A549 (cell line): ENCODE results near the gene PITPNB. TPM values are rescaled to one million over a fixed set of nuclear protein-coding genes. Genes with fewer than 3 reads are reported as not detected.

Source experiments
- ATAC-seq, 2 experiments: fragments of 200-7000 bp in 1 of 2; fragments of >200 bp in 1 of 2; cut with Nextera tagmentation in 1 of 2; cut with Tn5 transposase in 1 of 2; 3 replicates each; pipeline versions ENCODE4 v1.8.0 to v1.9.1; 2018 to 2020; ENCODE audit warnings: mild to moderate bottlenecking in 1 of 2, moderate library complexity in 1 of 2
- CTCF ChIA-PET: fragments of 300-600 bp; sonication (Branson Sonifier 250); formaldehyde crosslinking; extraction: SDS; loops from one replicate; lab custom pipeline; 2021; ENCODE audit warnings: antibody characterized with exemption, inconsistent platforms; lab: Yijun Ruan, JAX
- POLR2A ChIA-PET: fragments of 350-600 bp; formaldehyde crosslinking; extraction: SDS; loops from one replicate; lab custom pipeline; 2021; ENCODE audit warnings: antibody characterized with exemption, inconsistent platforms; lab: Yijun Ruan, JAX
- DNase-seq, 2 experiments: peaks; one replicate each; pipeline versions ENCODE4 v3.0.0 to v3.0.0-alpha.2; 2011 to 2016; ENCODE audit warnings: low read depth in 1 of 2, low spot score in 1 of 2
- FAIRE-seq: peaks from 2 replicates; lab custom pipeline; 2011; peaks lifted over from hg19 to GRCh38; lab: Jason Lieb, UNC
- H3K27ac ChIP-seq, 2 experiments: fragments of >200 bp; sonication (Bioruptor Twin); formaldehyde crosslinking; 3 replicates each; pipeline ENCODE4 v1.5.1; 2016 to 2017
- H3K4me1 ChIP-seq: fragments of >200 bp; sonication (Bioruptor Twin); formaldehyde crosslinking; 3 replicates; pipeline ENCODE4 v1.6.1; 2016
- H3K4me2 ChIP-seq: fragments of >200 bp; sonication (Bioruptor Twin); formaldehyde crosslinking; 3 replicates; pipeline ENCODE4 v1.6.1; 2016
- H3K4me3 ChIP-seq: fragments of >200 bp; sonication (Bioruptor Twin); formaldehyde crosslinking; 3 replicates; pipeline ENCODE4 v1.5.1; 2016
- H3K9me3 ChIP-seq: fragments of >200 bp; sonication (Bioruptor Twin); formaldehyde crosslinking; 3 replicates; pipeline ENCODE4 v1.6.1; 2016
- CBX8 ChIP-seq: fragments of 200-600 bp; sonication (generic); IDR thresholded peaks from 2 replicates; pipeline ENCODE4 v1.6.1; 2016
- CEBPB ChIP-seq, 2 experiments: fragments of >200 bp in 1 of 2; sonication (Bioruptor Twin) in 1 of 2; formaldehyde crosslinking in 1 of 2; IDR thresholded peaks; 2 replicates each; pipeline ENCODE4 v1.6.1; 2012 to 2016
- E2F6 ChIP-seq: IDR thresholded peaks from 2 replicates; pipeline ENCODE4 v1.6.1; 2012; ENCODE audit warnings: low read depth, borderline replicate concordance
- EHMT2 ChIP-seq: fragments of 200-600 bp; sonication (generic); IDR thresholded peaks from 2 replicates; pipeline ENCODE4 v1.6.1; 2016; ENCODE audit warnings: antibody characterized with exemption, low read depth, mild to moderate bottlenecking, moderate library complexity
- FOSL2 ChIP-seq, 2 experiments: fragments of 450-650 bp in 1 of 2; fragments of >200 bp in 1 of 2; sonication (Bioruptor Twin) in 1 of 2; formaldehyde crosslinking; IDR thresholded peaks; 2 replicates each; pipeline versions ENCODE4 v1.5.0 to v1.6.1; 2016 to 2020; ENCODE audit warnings: mild to moderate bottlenecking in 1 of 2, moderate library complexity in 1 of 2
- FOXS1 ChIP-seq: fragments of 250-450 bp; sonication (Bioruptor Pico); IDR thresholded peaks from 2 replicates; pipeline ENCODE4 v1.5.0; 2020; ENCODE audit warnings: mild to moderate bottlenecking, moderate library complexity
- GATA3 ChIP-seq: IDR thresholded peaks from 2 replicates; pipeline ENCODE4 v1.6.1; 2012; ENCODE audit warnings: borderline replicate concordance
- HDAC2 ChIP-seq: fragments of 200-600 bp; sonication (generic); IDR thresholded peaks from 2 replicates; pipeline ENCODE4 v1.6.1; 2016
- HEYL ChIP-seq: fragments of 250-450 bp; sonication (Bioruptor Pico); IDR thresholded peaks from 2 replicates; pipeline ENCODE4 v1.8.0; 2021; ENCODE audit warnings: mild to moderate bottlenecking, moderate library complexity
- HOXA7 ChIP-seq: fragments of 250-450 bp; sonication (Bioruptor Pico); IDR thresholded peaks from 2 replicates; pipeline ENCODE4 v1.5.0; 2020; ENCODE audit warnings: mild to moderate bottlenecking, moderate library complexity
- HOXB5 ChIP-seq: fragments of 250-450 bp; sonication (Bioruptor Pico); IDR thresholded peaks from 2 replicates; pipeline ENCODE4 v1.5.0; 2020; ENCODE audit warnings: mild to moderate bottlenecking, moderate library complexity
- JUN ChIP-seq, 2 experiments: fragments of >200 bp; sonication (Bioruptor Twin); formaldehyde crosslinking; IDR thresholded peaks; 2 replicates in 1 of 2; 3 replicates in 1 of 2; pipeline ENCODE4 v1.6.1; 2016 to 2017
- JUNB ChIP-seq: fragments of >200 bp; sonication (Bioruptor Twin); formaldehyde crosslinking; IDR thresholded peaks from 2 replicates; pipeline ENCODE4 v1.6.1; 2016
- KDM1A ChIP-seq: fragments of 200-600 bp; sonication (generic); IDR thresholded peaks from 2 replicates; pipeline ENCODE4 v1.6.1; 2016; ENCODE audit warnings: low read depth, mild to moderate bottlenecking
- KDM5A ChIP-seq: fragments of 200-600 bp; sonication (generic); IDR thresholded peaks from 2 replicates; pipeline ENCODE4 v1.6.1; 2016; ENCODE audit warnings: antibody characterized with exemption, mild to moderate bottlenecking
- MAZ ChIP-seq: fragments of 150-350 bp; IDR thresholded peaks from 2 replicates; pipeline ENCODE4 v1.6.1; 2014; ENCODE audit warnings: antibody characterized with exemption, low read depth, low read length, borderline replicate concordance
- MYC ChIP-seq: IDR thresholded peaks from 2 replicates; pipeline ENCODE4 v1.6.1; 2012; ENCODE audit warnings: mild to moderate bottlenecking, inconsistent platforms, low read length, improper control_type of control experiment, borderline replicate concordance
- NFE2L2 ChIP-seq: fragments of 150-350 bp; conservative IDR thresholded peaks from 2 replicates; pipeline ENCODE4 v1.6.1; 2014; ENCODE audit warnings: low read length
- NR3C1 ChIP-seq: fragments of >200 bp; sonication (Bioruptor Twin); formaldehyde crosslinking; IDR thresholded peaks from 3 replicates; pipeline ENCODE4 v1.6.1; 2017
- RAD21 ChIP-seq, 2 experiments: fragments of >200 bp in 1 of 2; sonication (Bioruptor Twin) in 1 of 2; formaldehyde crosslinking in 1 of 2; IDR thresholded peaks in 1 of 2; conservative IDR thresholded peaks in 1 of 2; 2 replicates in 1 of 2; 3 replicates in 1 of 2; pipeline ENCODE4 v1.6.1; 2012 to 2018; ENCODE audit warnings: inconsistent platforms in 1 of 2
- RARB ChIP-seq: fragments of 250-450 bp; sonication (Bioruptor Pico); IDR thresholded peaks from 2 replicates; pipeline ENCODE4 v1.8.0; 2021; ENCODE audit warnings: mild to moderate bottlenecking, moderate library complexity
- REST ChIP-seq: fragments of 200-600 bp; sonication (generic); IDR thresholded peaks from 2 replicates; pipeline ENCODE4 v1.6.1; 2016; ENCODE audit warnings: antibody characterized with exemption, mild to moderate bottlenecking, moderate library complexity
- RFX5 ChIP-seq: fragments of 450-650 bp; IDR thresholded peaks from 2 replicates; pipeline ENCODE4 v1.7.1; 2014; ENCODE audit warnings: antibody characterized with exemption, mild to moderate bottlenecking, moderate library complexity
- TP53 ChIP-seq: fragments of 250-450 bp; sonication (Bioruptor Pico); IDR thresholded peaks from 2 replicates; pipeline ENCODE4 v1.5.0; 2021; ENCODE audit warnings: mild to moderate bottlenecking, moderate library complexity
- ZC3H11A ChIP-seq: fragments of 450-650 bp; IDR thresholded peaks from 2 replicates; pipeline ENCODE4 v1.6.1; 2014; ENCODE audit warnings: antibody characterized with exemption, mild to moderate bottlenecking
- ZFP36 ChIP-seq: fragments of 450-650 bp; IDR thresholded peaks from 2 replicates; pipeline ENCODE4 v1.6.1; 2014; ENCODE audit warnings: borderline replicate concordance; ENCODE audit not compliant: partially characterized antibody
- WGBS: methylation state at CpG from one replicate; pipeline ENCODE4 v1.1.6; 2017; ENCODE audit errors: missing lambda C conversion rate; 5-methylcytosine and 5-hydroxymethylcytosine counted together
- polyA plus RNA-seq, 4 experiments: library from polyadenylated mRNA; depleted of rRNA in 3 of 4; stranded (reverse); fragments of >200 nt; fragmentation: RNase III in 1 of 4; extraction: RNeasy Plus Mini Kit Qiagen cat#74134 plus additional on column Dnase treatment in 1 of 4; gene quantifications; 2 replicates in 3 of 4; 3 replicates in 1 of 4; pipeline ENCODE4 v1.2.3, GENCODE V29; 2011 to 2017
- TF ChIP-seq, protein P1 (sequence below): fragments of 450-650 bp; IDR thresholded peaks from 2 replicates; pipeline ENCODE4 v1.6.1; 2014; ENCODE audit warnings: antibody characterized with exemption
- TF ChIP-seq, protein P2 (sequence below): fragments of 250-450 bp; sonication (Bioruptor Pico); IDR thresholded peaks from 2 replicates; pipeline ENCODE4 v1.5.0; 2020; ENCODE audit warnings: low read depth, mild to moderate bottlenecking, moderate library complexity
- TF ChIP-seq, protein P3 (sequence below): fragments of >200 bp; sonication (Bioruptor Twin); formaldehyde crosslinking; IDR thresholded peaks from 3 replicates; pipeline ENCODE4 v1.5.1; 2016
- TF ChIP-seq, protein P4 (sequence below): fragments of 150-350 bp; IDR thresholded peaks from 2 replicates; pipeline ENCODE4 v1.6.1; 2014; ENCODE audit warnings: low read depth, mild to moderate bottlenecking, low read length

PITPNB gene
- polyA plus RNA-seq, 2 of the 4 experiments (the other 2 are of a cell fraction), result 45.8 to 52.1 TPM

- TF ChIP-seq E2F6, result no peak
- TF ChIP-seq KDM1A, result no peak
- TF ChIP-seq NR3C1, result no peak
- TF ChIP-seq HEYL (CRISPR knock-in tag), result no peak
- TF ChIP-seq, protein P1, sequence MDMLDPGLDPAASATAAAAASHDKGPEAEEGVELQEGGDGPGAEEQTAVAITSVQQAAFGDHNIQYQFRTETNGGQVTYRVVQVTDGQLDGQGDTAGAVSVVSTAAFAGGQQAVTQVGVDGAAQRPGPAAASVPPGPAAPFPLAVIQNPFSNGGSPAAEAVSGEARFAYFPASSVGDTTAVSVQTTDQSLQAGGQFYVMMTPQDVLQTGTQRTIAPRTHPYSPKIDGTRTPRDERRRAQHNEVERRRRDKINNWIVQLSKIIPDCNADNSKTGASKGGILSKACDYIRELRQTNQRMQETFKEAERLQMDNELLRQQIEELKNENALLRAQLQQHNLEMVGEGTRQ, result no peak
- TF ChIP-seq HOXB5 (CRISPR knock-in tag), result no peak
- TF ChIP-seq HDAC2, result no peak
- TF ChIP-seq, protein P2, sequence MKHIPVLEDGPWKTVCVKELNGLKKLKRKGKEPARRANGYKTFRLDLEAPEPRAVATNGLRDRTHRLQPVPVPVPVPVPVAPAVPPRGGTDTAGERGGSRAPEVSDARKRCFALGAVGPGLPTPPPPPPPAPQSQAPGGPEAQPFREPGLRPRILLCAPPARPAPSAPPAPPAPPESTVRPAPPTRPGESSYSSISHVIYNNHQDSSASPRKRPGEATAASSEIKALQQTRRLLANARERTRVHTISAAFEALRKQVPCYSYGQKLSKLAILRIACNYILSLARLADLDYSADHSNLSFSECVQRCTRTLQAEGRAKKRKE, result no peak
- TF ChIP-seq TP53, result no peak
- TF ChIP-seq, protein P3, sequence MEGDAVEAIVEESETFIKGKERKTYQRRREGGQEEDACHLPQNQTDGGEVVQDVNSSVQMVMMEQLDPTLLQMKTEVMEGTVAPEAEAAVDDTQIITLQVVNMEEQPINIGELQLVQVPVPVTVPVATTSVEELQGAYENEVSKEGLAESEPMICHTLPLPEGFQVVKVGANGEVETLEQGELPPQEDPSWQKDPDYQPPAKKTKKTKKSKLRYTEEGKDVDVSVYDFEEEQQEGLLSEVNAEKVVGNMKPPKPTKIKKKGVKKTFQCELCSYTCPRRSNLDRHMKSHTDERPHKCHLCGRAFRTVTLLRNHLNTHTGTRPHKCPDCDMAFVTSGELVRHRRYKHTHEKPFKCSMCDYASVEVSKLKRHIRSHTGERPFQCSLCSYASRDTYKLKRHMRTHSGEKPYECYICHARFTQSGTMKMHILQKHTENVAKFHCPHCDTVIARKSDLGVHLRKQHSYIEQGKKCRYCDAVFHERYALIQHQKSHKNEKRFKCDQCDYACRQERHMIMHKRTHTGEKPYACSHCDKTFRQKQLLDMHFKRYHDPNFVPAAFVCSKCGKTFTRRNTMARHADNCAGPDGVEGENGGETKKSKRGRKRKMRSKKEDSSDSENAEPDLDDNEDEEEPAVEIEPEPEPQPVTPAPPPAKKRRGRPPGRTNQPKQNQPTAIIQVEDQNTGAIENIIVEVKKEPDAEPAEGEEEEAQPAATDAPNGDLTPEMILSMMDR, result no peak
- TF ChIP-seq JUN (IDR thresholded peaks at IDR 0.05), result no peak
- TF ChIP-seq JUNB, result no peak
- TF ChIP-seq GATA3, result no peak
- no peak for TF ChIP-seq RARB (CRISPR knock-in tag)
- TF ChIP-seq NFE2L2, result no peak
- TF ChIP-seq FOXS1, result no peak
- TF ChIP-seq ZC3H11A, result no peak
- TF ChIP-seq EHMT2, result no peak
- no peak for TF ChIP-seq KDM5A
- TF ChIP-seq HOXA7 (CRISPR knock-in tag), result no peak
- no peak overlapping the region for H3K4me3 ChIP-seq
- no peak overlapping the region for H3K27ac ChIP-seq
- 81% methylated on average over 5 of the region's 6 CpGs for WGBS
- DNase-seq (no peak), FAIRE-seq (no peak), ATAC-seq (no peak)
- H3K4me1 ChIP-seq, result no peaks in the 10 kb centered on the region
- no peak overlapping the region for H3K4me2 ChIP-seq
- POLR2A ChIA-PET, result no interaction called here
- no peaks in the 10 kb centered on the region for H3K9me3 ChIP-seq
- CTCF ChIA-PET, result interaction anchor here (1.0 to 1.2 kb wide), 2 partner anchors 19 to 35 kb away, joined by 3 to 4 read pairs; no protein-coding TSS in a partner anchor
Measured at GRCh38 chr22:27844256-27844655, 74.8 kb downstream of the PITPNB start.

- Histone ChIP-seq H3K4me3 (no peak overlapping the region), H3K27ac (no peak overlapping the region), H3K9me3 (no peaks in the 10 kb centered on the region), H3K4me1 (no peaks in the 10 kb centered on the region), H3K4me2 (no peak overlapping the region)
- 78% methylated on average over 7 of the region's 7 CpGs for WGBS
- ChIA-PET CTCF (interaction anchor here (1.0 to 1.3 kb wide), 2 partner anchors 18 to 438 kb away, joined by 4 to 5 read pairs; no protein-coding TSS in a partner anchor), POLR2A (no interaction called here)
- ATAC-seq, result no peak
- FAIRE-seq, result no peak
- no peak for DNase-seq
- TF ChIP-seq MAZ, result no peak
- TF ChIP-seq FOSL2 (IDR thresholded peaks at IDR 0.05), result no peak
- no peak for TF ChIP-seq FOSL2 (CRISPR knock-in tag; IDR thresholded peaks at IDR 0.05)
- TF ChIP-seq, protein P2, result no peak
- TF ChIP-seq RFX5, result no peak
- TF ChIP-seq CBX8, result no peak
- TF ChIP-seq CEBPB (IDR thresholded peaks at IDR 0.05), result no peak
- no peak for TF ChIP-seq EHMT2
- TF ChIP-seq RAD21 (conservative IDR thresholded peaks at IDR 0.05 in 1 of 2, IDR thresholded peaks at IDR 0.05 in 1 of 2), result no peak
- TF ChIP-seq ZFP36, result no peak
- TF ChIP-seq NFE2L2, result no peak
- TF ChIP-seq, protein P4, sequence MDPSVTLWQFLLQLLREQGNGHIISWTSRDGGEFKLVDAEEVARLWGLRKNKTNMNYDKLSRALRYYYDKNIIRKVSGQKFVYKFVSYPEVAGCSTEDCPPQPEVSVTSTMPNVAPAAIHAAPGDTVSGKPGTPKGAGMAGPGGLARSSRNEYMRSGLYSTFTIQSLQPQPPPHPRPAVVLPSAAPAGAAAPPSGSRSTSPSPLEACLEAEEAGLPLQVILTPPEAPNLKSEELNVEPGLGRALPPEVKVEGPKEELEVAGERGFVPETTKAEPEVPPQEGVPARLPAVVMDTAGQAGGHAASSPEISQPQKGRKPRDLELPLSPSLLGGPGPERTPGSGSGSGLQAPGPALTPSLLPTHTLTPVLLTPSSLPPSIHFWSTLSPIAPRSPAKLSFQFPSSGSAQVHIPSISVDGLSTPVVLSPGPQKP, result no peak
- TF ChIP-seq REST, result no peak
- TF ChIP-seq MYC, result no peak
Measured at GRCh38 chr22:27843441-27843840, 75.6 kb downstream of the PITPNB start.
